ENCODE results near the gene SESN3.
"Not testable (repeated sequence)": the region's sequence is repeated elsewhere in the genome, so short reads cannot be mapped to it uniquely, and the experiment has no call there.

The SESN3 gene

GRCh38 chr11:95212609-95213008 is 18.4 kb downstream of the SESN3 start:
- no peak for DNase-seq

DNA sequence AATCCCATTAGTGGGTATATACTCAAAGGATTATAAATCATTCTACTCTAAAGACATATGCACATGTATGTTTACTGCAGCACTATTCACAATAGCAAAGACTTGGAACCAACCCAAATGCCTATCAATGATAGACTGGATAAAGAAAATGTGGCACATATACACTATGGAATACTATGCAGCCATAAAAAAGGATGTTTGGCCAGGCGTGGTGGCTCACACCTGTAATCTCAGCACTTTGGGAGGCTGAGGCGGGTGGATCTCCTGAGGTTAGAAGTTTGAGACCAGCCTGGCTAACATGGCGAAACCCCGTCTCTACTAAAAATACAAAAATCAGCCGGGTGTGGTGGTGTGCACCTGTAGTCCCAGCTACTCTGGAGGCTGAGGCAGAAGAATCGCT is 21.5 kb downstream of the SESN3 start:
- DNase-seq, result not testable (repeated sequence)

GRCh38 chr11:95200781-95201457 is 30.1 kb downstream of the SESN3 start:
- DNase-seq, result no peak

GRCh38 chr11:95195831-95196230 is 35.2 kb downstream of the SESN3 start:
- DNase-seq, result no peak

- DNase-seq, result no peak
These were observed 37.5 kb downstream of the SESN3 start for GRCh38 chr11:95193541-95193940.

DNA sequence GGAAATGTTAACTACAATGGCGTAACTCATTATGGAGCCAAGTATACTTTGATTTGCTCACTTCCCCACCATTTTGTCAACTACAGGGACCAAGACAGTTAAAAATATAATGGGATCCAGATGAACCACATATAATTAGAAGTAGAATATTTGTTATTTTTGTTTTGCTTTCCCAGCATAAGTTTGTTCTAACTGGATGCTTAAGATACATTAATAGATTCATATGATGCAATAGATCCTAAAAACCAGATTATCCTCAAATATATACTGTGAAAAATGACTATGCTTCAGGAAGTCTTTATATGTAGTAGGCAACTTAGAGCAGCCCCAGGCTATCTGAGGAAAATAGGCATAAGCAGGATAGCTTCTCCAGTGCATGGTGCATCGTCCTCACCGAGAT is 38.3 kb downstream of the SESN3 start:
- DNase-seq, result no peak

- no peak for DNase-seq
These were observed 43.3 kb downstream of the SESN3 start for GRCh38 chr11:95187723-95188122.

GRCh38 chr11:95182397-95182796 is 48.6 kb downstream of the SESN3 start:
- no peak for DNase-seq

- no peak for DNase-seq
These were observed 55.1 kb downstream of the SESN3 start for GRCh38 chr11:95175818-95176380.

- DNase-seq, result no peak
These were observed 60.7 kb downstream of the SESN3 start for GRCh38 chr11:95170294-95170693.

- no peak for DNase-seq
These were observed 64.2 kb downstream of the SESN3 start for GRCh38 chr11:95166781-95167180.

DNA sequence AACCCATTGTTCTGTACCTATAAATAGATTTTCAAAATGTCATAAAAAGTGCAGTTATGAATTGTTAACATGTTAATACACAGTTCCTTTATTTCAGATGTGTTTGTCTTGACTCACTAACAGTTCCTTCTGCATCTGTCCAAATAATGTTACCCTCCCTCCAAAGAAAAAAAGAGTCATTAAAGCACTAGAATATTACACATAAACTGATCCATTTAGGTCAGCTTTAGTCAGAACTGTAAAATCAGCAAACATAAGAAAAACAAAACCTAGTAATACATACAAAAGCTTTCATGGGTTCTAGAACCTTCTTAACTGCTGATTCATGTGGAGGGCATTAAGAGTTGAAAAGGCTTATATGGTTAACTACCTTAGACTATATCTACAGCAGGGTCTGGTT is 65.4 kb downstream of the SESN3 start:
- DNase-seq, result no peak

GRCh38 chr11:95163106-95163505 is 67.9 kb downstream of the SESN3 start:
- DNase-seq, result no peak

DNA sequence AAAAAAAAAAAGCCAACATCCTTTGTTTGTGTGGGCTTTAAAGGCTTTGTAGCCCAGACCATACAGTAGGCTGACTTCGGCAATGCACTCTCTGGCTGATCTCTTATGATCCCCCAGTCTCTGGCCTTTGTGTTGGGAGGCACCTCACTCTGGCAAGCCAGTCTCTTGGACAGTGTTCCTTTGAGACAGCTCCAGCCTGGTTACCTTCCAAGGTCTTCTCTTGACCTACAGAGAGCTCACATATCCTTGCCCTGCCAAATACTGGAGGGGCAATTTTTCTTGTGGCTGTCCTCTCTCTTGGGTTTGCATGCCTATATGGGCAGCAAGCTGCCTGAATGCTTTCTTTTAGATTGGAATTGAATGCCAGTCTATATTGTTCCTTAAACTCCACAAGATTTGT is 69.8 kb downstream of the SESN3 start:
- no peak for DNase-seq

- no peak for DNase-seq
These were observed 73.2 kb downstream of the SESN3 start for GRCh38 chr11:95157824-95158223.

DNA sequence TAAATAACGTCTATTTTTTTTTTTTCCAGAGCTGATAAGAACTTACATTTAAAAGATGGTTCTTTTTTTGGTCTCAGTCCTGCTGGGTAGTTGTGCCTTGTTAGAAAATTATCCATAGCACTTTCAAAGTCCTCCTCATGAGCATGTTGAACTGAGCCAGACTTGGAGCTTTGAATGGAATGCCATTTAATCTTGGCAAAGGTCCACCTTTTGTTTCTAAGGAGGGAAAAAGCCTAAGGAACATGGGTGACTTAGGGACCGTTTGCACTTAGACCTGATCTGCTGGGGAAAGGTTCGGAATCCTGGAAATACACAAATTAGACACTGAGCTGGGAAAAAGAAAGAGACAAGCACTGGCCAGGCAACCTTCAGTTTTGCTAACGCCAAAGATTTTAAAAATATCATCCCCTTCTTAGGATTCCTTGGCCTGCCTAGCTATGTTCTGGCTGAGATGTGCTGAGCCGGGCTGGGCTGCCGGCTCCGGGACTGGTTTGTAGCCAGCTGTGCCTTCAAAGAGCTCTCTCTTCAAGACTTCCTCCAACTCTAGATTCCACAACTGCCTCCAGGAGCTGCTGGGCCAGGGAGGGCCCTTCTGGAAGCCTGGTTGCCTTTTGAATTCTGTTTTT is 74.0 kb downstream of the SESN3 start:
- DNase-seq, result no peak

DNA sequence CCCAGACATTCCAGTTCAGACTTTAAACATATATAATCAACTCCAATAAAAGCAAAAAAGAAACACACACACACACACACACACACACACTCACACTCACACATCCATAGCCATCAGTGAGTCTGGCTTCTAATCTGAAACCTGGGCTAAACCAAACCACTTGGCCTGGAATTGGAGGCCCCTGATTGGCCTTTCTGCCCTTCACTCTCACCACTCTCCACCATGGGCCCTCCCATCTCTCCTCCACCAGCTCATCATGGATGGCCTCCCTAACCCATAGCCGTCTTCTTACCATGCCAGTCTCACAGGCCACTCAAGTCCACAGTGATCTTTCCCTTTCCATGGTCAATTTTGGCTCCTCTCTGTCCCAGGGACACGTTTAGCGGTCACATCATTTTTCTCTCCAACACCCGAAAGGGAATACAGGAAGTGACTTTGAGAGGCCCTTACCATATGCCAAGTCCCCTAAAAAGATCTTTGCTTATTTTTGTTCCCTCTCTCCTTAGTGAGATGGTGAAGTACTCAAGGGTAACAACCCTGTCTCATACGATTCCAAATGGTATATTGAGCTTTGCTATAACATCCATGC is 74.8 kb downstream of the SESN3 start:
- DNase-seq, result no peak

GRCh38 chr11:95155385-95155784 is 75.6 kb downstream of the SESN3 start:
- DNase-seq, result no peak

- no peak for DNase-seq
These were observed 76.5 kb downstream of the SESN3 start for GRCh38 chr11:95154514-95154913.

DNA sequence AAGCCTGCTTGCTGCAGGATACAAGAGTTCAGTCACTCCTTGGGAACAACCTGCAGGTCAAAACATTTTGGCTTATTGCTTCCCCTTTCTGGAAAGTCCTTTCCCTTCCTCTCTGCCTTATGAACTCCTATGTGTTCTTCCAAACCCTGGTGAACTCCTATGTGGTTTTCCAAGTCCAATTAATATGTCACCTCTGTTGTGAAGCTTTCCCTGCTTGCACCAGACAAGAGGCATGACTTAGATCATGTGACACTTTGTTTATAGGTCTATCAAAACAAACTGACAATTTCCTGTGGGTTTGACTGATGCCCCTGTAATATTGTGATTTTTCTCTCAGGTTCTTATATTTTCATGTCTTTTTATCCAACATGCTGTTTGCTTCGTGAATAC is 77.2 kb downstream of the SESN3 start:
- no peak for DNase-seq

DNA sequence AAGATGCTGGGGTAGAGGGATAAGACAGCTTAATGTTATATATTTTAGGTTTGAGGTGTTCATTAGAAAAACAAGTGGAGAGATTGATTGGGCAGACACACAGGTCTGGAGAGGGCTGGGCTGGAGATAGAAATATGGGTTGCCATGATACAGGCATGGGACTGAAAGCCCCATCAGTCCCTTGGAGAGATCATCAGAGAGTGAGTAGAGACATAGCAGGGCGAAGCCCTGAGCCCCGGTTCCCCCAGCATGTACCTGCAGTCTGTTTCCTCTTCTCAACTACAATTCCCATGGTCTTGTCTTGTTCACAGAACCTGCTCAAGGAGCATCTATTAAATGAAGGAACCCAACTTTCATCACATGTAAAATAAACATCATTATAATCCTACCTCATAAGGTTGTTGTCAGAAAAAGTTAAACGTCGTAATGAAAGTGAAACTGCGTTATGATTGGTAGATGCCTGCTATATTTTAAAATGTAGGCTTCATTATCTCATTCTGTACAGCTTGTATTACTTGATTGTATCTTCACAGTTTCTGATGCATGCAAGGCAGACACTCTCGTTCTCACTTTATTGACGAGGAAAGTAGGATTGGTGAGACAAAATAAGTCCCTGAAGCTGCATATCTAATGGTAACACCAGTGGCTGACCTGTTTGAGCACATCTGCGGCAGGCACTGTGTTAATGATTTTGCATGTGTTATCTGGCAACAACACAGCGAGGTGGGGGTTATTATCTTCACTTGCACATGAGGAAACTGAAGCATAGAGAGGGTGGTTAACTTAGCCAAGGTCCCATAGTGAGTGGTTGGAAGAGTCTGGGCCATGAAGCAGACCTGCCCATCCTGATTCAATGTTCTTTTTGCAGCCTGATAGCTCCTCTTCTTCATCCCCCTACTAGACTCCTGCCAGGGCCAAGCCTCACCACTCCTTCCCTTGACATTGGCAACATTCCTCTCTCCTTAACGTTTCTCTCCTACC is 77.8 kb downstream of the SESN3 start:
- DNase-seq, result no peak

DNA sequence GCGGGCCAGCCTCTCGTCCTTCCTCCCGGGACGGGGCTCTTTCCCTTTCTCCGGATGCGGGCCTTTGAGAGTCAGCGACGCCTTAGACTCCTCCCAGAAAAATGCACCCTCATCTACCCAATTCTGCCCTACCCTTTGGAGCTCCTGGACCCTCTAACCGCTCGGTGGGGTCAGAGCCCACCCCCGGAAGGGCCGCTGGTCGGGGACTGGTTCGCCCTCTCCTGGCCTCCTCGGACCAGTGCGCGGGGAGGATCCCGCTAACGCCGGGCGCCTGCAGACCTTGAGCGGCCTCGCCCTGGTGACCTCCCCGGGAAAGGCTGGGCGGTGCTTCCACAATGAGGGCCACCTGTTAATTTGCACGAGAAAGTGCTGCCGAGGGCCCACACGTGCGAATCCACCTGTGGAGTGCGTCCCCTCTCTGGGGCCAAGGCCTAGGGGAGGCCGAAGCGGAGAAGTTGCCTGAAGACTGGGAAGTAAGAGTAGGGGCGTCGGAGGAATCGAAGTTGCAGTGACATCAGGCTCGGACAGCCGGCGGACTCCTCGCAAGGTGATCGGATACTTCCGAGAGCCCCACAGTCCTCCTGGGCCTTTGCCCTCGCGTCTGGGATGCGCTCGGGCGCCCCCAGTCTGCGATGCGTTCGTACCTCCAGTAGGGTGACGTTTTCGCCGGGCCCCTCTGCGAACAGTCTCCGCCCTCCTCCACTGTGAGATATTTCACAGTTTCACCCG is 79.9 kb downstream of the SESN3 start:
- no peak for DNase-seq
